Activated naive CD4-positive, alpha-beta T cell treated with anti-CD3 and anti-CD28 coated beads for 36 hours (primary cell): ENCODE data around the gene F7. TPM values are rescaled to one million over a fixed set of nuclear protein-coding genes. Genes with fewer than 3 reads are reported as not detected.

Source experiments
- CTCF ChIA-PET: fragments of 350-600 bp; sonication (Branson Sonifier 250); formaldehyde crosslinking; loops from one replicate; lab custom pipeline; 2021; ENCODE audit warnings: antibody characterized with exemption; lab: Charles Lee
- DNase-seq: peaks from one replicate; pipeline ENCODE4 v3.0.0-alpha.2; 2020
- H3K27ac Mint-ChIP-seq: one replicate; pipeline ENCODE4 v1.8.0; 2021; ENCODE audit warnings: mild to moderate bottlenecking, mixed read lengths
- H3K27me3 Mint-ChIP-seq: one replicate; pipeline ENCODE4 v1.8.0; 2021; ENCODE audit warnings: low read depth, mixed read lengths
- H3K36me3 Mint-ChIP-seq: one replicate; pipeline ENCODE4 v1.8.0; 2021; ENCODE audit warnings: low read depth, mixed read lengths
- H3K4me1 Mint-ChIP-seq: one replicate; pipeline ENCODE4 v1.8.0; 2021; ENCODE audit warnings: low read depth, mixed read lengths
- H3K4me3 Mint-ChIP-seq: one replicate; pipeline ENCODE4 v1.8.0; 2021; ENCODE audit warnings: mild to moderate bottlenecking, moderate library complexity, mixed read lengths
- H3K9me3 Mint-ChIP-seq: one replicate; pipeline ENCODE4 v1.8.0; 2021; ENCODE audit warnings: mixed read lengths
- intact Hi-C: fragments of 100-400 bp; cut with micrococcal nuclease; formaldehyde crosslinking; loops from one replicate; pipeline ENCODE4 v1.15.1; 2023
- total RNA-seq, 2 experiments: library from RNA; stranded (reverse); gene quantifications; one replicate each; pipeline ENCODE4 v1.2.3, GENCODE V29; 2021

Gene F7
- total RNA-seq, 2 experiments from 2014 or later = 0.35 to 0.62 TPM

GRCh38 chr13:113137691-113138298 lies 32.2 kb downstream of the F7 start:
- Mint-ChIP-seq H3K27ac (no peak overlapping the region), H3K36me3 (no peaks in the 10 kb centered on the region), H3K4me3 (no peak overlapping the region), H3K27me3 (no peaks in the 10 kb centered on the region), H3K4me1 (no peaks in the 10 kb centered on the region), H3K9me3 (no peaks in the 10 kb centered on the region)
- intact Hi-C loops = no loop called here
- DNase-seq = no peak
- CTCF ChIA-PET = no interaction called here

- Mint-ChIP-seq H3K4me1 (no peaks in the 10 kb centered on the region), H3K36me3 (no peaks in the 10 kb centered on the region), H3K9me3 (no peaks in the 10 kb centered on the region), H3K27me3 (no peaks in the 10 kb centered on the region), H3K4me3 (no peak overlapping the region), H3K27ac (no peak overlapping the region)
- CTCF ChIA-PET = no interaction called here
- no peak for DNase-seq
- intact Hi-C loops = no loop called here
Observed at GRCh38 chr13:113138792-113139551, 33.4 kb downstream of the F7 start.

- intact Hi-C loops = no loop called here
- no peak for DNase-seq
- no peaks in the 10 kb centered on the region for H3K9me3 Mint-ChIP-seq
- CTCF ChIA-PET = interaction anchor here (0.7 kb wide), 1 partner anchor 11 kb away, joined by 9 read pairs; no protein-coding TSS in a partner anchor
- no peaks in the 10 kb centered on the region for H3K36me3 Mint-ChIP-seq
- H3K27me3 Mint-ChIP-seq = no peaks in the 10 kb centered on the region
- H3K4me3 Mint-ChIP-seq = no peak overlapping the region
- no peak overlapping the region for H3K27ac Mint-ChIP-seq
- H3K4me1 Mint-ChIP-seq = no peaks in the 10 kb centered on the region
Observed at GRCh38 chr13:113139577-113139976, 34.0 kb downstream of the F7 start.

- Mint-ChIP-seq H3K4me1 (peaks cover 8% of the 10 kb centered on the region), H3K4me3 (no peak overlapping the region), H3K27ac (no peak overlapping the region), H3K27me3 (no peaks in the 10 kb centered on the region), H3K36me3 (peaks cover 1% of the 10 kb centered on the region), H3K9me3 (peaks cover 6% of the 10 kb centered on the region)
- no peak for DNase-seq
- intact Hi-C loops = no loop called here
- CTCF ChIA-PET = no interaction called here
Observed at GRCh38 chr13:113140677-113141600, 35.3 kb downstream of the F7 start.

GRCh38 chr13:113141601-113141970 lies 36.0 kb downstream of the F7 start:
- Mint-ChIP-seq H3K9me3 (peaks cover 6% of the 10 kb centered on the region), H3K4me1 (peaks cover 9% of the 10 kb centered on the region), H3K4me3 (no peak overlapping the region), H3K36me3 (peaks cover 1% of the 10 kb centered on the region), H3K27ac (no peak overlapping the region), H3K27me3 (no peaks in the 10 kb centered on the region)
- no peak for DNase-seq
- intact Hi-C loops = no loop called here
- CTCF ChIA-PET = no interaction called here

GRCh38 chr13:113142876-113143275 lies 37.3 kb downstream of the F7 start:
- H3K4me3 Mint-ChIP-seq = no peak overlapping the region
- no peaks in the 10 kb centered on the region for H3K27me3 Mint-ChIP-seq
- no peak for DNase-seq
- intact Hi-C loops = no loop called here
- H3K4me1 Mint-ChIP-seq = peaks cover 9% of the 10 kb centered on the region
- peaks cover 6% of the 10 kb centered on the region for H3K9me3 Mint-ChIP-seq
- CTCF ChIA-PET = interaction anchor here (0.7 kb wide), 1 partner anchor 76 kb away, joined by 5 read pairs; no protein-coding TSS in a partner anchor
- H3K27ac Mint-ChIP-seq = no peak overlapping the region
- peaks cover 1% of the 10 kb centered on the region for H3K36me3 Mint-ChIP-seq

- H3K27ac Mint-ChIP-seq = no peak overlapping the region
- H3K9me3 Mint-ChIP-seq = peaks cover 6% of the 10 kb centered on the region
- H3K36me3 Mint-ChIP-seq = peaks cover 1% of the 10 kb centered on the region
- DNase-seq = no peak
- no peak overlapping the region for H3K4me3 Mint-ChIP-seq
- CTCF ChIA-PET = no interaction called here
- no peaks in the 10 kb centered on the region for H3K27me3 Mint-ChIP-seq
- peaks cover 9% of the 10 kb centered on the region for H3K4me1 Mint-ChIP-seq
- intact Hi-C loops = no loop called here
Observed at GRCh38 chr13:113143466-113144254, 38.1 kb downstream of the F7 start.

- peaks cover 9% of the 10 kb centered on the region for H3K4me1 Mint-ChIP-seq
- H3K36me3 Mint-ChIP-seq = peaks cover 1% of the 10 kb centered on the region
- no peak overlapping the region for H3K4me3 Mint-ChIP-seq
- no peaks in the 10 kb centered on the region for H3K27me3 Mint-ChIP-seq
- CTCF ChIA-PET = no interaction called here
- peaks cover 6% of the 10 kb centered on the region for H3K9me3 Mint-ChIP-seq
- H3K27ac Mint-ChIP-seq = no peak overlapping the region
- DNase-seq = no peak
- intact Hi-C loops = no loop called here
Observed at GRCh38 chr13:113144255-113144629, 38.7 kb downstream of the F7 start.

GRCh38 chr13:113145496-113145895 lies 39.9 kb downstream of the F7 start:
- CTCF ChIA-PET = no interaction called here
- Mint-ChIP-seq H3K4me1 (peaks cover 9% of the 10 kb centered on the region), H3K4me3 (no peak overlapping the region), H3K9me3 (peaks cover 6% of the 10 kb centered on the region), H3K36me3 (peaks cover 1% of the 10 kb centered on the region), H3K27ac (no peak overlapping the region), H3K27me3 (no peaks in the 10 kb centered on the region)
- peak; percentile 71 for DNase-seq
- intact Hi-C loops = loop anchor here (1.0 kb wide), 1 partner anchor 42 kb away; no protein-coding TSS in a partner anchor

GRCh38 chr13:113145911-113146598 lies 40.5 kb downstream of the F7 start:
- CTCF ChIA-PET = no interaction called here
- Mint-ChIP-seq H3K4me3 (no peak overlapping the region), H3K27ac (no peak overlapping the region), H3K36me3 (peaks cover 1% of the 10 kb centered on the region), H3K27me3 (no peaks in the 10 kb centered on the region), H3K4me1 (peaks cover 9% of the 10 kb centered on the region), H3K9me3 (peaks cover 6% of the 10 kb centered on the region)
- DNase-seq = no peak
- intact Hi-C loops = loop anchor here (1.0 kb wide), 1 partner anchor 41 kb away; no protein-coding TSS in a partner anchor

- H3K4me3 Mint-ChIP-seq = no peak overlapping the region
- no peak overlapping the region for H3K27ac Mint-ChIP-seq
- peaks cover 6% of the 10 kb centered on the region for H3K9me3 Mint-ChIP-seq
- H3K4me1 Mint-ChIP-seq = peaks cover 11% of the 10 kb centered on the region
- intact Hi-C loops = no loop called here
- H3K27me3 Mint-ChIP-seq = no peaks in the 10 kb centered on the region
- DNase-seq = no peak
- CTCF ChIA-PET = no interaction called here
- peaks cover 1% of the 10 kb centered on the region for H3K36me3 Mint-ChIP-seq
Observed at GRCh38 chr13:113146750-113147149, 41.2 kb downstream of the F7 start.
